Measurements from ENCODE around the gene RALA.

RALA gene

DNA sequence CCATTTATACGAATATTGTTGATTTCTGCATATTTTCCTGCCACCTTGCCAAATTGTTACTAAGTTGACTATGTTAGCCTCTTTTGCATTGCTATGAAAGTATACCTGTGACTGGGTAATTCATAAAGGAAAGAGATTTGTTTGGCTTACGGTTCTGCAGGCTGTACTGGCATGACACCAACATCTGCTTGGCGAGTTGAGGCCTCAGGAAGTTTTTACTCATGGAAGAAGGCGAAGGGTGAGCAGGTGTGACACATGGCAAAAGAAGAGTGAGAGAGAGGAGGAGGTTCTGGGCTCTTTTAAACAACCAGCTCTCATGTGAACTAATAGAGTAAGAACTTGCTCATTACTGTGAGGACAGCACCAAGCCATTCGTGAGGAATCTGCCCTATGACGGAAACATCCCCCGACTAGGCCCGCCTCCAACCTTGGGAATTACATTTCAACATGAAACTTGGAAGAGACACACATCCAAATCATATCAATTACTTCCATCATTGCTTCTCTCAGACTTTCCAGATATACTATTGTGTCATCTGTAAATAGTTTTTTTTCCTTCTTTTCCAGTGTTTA lies 8.4 kb downstream of the RALA start:
- no peak overlapping the region for H3K4me3 ChIP-seq (ENCODE audit: low read depth, low read length)
- TF ChIP-seq, protein P1, sequence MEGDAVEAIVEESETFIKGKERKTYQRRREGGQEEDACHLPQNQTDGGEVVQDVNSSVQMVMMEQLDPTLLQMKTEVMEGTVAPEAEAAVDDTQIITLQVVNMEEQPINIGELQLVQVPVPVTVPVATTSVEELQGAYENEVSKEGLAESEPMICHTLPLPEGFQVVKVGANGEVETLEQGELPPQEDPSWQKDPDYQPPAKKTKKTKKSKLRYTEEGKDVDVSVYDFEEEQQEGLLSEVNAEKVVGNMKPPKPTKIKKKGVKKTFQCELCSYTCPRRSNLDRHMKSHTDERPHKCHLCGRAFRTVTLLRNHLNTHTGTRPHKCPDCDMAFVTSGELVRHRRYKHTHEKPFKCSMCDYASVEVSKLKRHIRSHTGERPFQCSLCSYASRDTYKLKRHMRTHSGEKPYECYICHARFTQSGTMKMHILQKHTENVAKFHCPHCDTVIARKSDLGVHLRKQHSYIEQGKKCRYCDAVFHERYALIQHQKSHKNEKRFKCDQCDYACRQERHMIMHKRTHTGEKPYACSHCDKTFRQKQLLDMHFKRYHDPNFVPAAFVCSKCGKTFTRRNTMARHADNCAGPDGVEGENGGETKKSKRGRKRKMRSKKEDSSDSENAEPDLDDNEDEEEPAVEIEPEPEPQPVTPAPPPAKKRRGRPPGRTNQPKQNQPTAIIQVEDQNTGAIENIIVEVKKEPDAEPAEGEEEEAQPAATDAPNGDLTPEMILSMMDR (IDR thresholded peaks at IDR 0.05; ENCODE audit: low read depth, low read length), result no peak
- TF ChIP-seq MYC (IDR thresholded peaks at IDR 0.05; ENCODE audit: low read depth, low read length), result no peak
- TF ChIP-seq, protein P2, sequence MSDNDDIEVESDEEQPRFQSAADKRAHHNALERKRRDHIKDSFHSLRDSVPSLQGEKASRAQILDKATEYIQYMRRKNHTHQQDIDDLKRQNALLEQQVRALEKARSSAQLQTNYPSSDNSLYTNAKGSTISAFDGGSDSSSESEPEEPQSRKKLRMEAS (IDR thresholded peaks at IDR 0.05; ENCODE audit: low read depth, low read length), result no peak
- no peak for TF ChIP-seq POLR2A (IDR thresholded peaks at IDR 0.05; ENCODE audit: extremely low read depth, insufficient read length)
- no peak for DNase-seq (ENCODE audit: low read depth)

DNA sequence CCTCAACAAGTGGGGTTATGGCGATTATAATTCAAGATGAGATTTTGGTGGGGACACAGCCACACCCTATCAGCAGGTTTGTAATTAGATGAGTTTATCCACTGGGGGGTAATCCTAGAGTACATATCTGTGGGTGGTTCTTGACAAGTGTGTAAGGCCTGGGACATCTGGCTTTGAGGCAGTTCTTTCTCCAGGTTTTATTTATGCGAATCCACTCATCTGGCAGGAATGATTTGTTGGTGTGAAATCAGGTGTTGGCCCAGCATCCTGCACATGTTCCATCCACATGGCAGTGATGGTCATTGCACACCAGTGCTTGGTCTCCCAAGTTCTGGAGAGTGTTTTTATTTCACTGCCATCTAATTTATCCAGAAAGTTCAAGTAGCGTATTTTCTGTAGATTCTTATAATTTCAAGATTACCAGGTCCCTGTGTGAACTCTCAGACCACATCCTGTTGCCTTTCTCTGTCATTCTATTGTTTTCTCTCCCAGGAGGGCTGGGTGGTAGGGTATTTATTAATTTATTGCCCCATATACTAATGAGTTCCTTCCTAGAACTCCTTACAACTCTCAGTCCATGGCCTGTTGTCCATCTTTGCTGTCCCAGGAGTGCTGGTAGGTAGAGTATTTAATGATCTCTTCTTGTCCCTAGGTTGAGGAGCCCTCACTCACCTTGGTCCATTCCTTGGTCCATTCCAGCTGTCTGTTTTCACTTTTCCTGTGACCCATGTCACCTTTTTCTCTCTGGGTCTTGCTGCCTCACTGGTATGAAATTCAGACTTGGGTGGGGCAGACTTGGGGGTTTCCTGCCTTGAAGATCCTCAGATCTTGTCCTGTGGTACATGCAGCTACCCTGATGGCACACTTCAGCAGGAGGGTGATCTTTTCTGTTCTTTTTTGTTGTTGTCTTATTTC lies 10.4 kb downstream of the RALA start:
- no peak for TF ChIP-seq POLR2A (IDR thresholded peaks at IDR 0.05; ENCODE audit: extremely low read depth, insufficient read length)
- no peak for TF ChIP-seq MYC (IDR thresholded peaks at IDR 0.05; ENCODE audit: low read depth, low read length)
- TF ChIP-seq, protein P1 (IDR thresholded peaks at IDR 0.05; ENCODE audit: low read depth, low read length), result no peak
- TF ChIP-seq, protein P2 (IDR thresholded peaks at IDR 0.05; ENCODE audit: low read depth, low read length), result no peak
- H3K4me3 ChIP-seq (ENCODE audit: low read depth, low read length), result no peak overlapping the region
- no peak for DNase-seq (ENCODE audit: low read depth)

DNA sequence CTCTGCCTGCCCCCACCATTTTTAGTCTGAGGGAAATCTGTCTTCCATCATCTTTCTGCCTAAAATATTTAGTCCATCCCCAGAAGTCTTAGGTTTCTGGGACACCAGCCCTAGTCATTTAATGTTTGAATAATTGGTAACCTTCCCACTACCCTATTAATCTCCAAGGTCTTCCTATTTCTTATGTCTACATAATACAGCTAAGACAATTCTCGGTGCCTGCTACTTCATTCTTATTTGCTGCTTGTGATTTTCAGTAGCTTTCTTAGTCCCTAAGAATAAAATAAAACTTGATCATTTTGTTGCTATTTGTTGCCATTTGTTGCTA lies 11.1 kb downstream of the RALA start:
- DNase-seq (ENCODE audit: low read depth), result no peak
- no peak for TF ChIP-seq MYC (IDR thresholded peaks at IDR 0.05; ENCODE audit: low read depth, low read length)
- no peak for TF ChIP-seq POLR2A (IDR thresholded peaks at IDR 0.05; ENCODE audit: extremely low read depth, insufficient read length)
- TF ChIP-seq, protein P2 (IDR thresholded peaks at IDR 0.05; ENCODE audit: low read depth, low read length), result no peak
- TF ChIP-seq, protein P1 (IDR thresholded peaks at IDR 0.05; ENCODE audit: low read depth, low read length), result no peak
- no peak overlapping the region for H3K4me3 ChIP-seq (ENCODE audit: low read depth, low read length)

DNA sequence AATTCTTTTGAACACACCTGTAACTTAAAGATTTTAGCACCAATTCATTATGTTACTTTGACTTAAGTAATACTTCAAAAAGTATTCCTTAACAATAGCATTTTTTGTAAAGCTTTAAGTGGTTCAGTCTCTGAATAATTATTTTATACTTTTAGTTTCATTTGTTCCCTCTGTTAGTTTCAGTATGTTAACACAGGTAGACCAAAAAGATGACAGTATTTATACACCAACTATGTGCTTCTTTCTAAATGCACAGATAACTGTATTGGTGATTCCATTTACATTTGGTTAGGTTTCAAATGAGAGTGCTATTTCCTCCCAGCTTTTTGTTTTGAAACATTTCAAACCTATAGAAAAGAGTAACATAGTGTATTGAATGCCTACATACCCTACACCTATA lies 14.0 kb downstream of the RALA start:
- no peak overlapping the region for H3K4me3 ChIP-seq (ENCODE audit: low read depth, low read length)
- TF ChIP-seq, protein P2 (IDR thresholded peaks at IDR 0.05; ENCODE audit: low read depth, low read length), result no peak
- TF ChIP-seq, protein P1 (IDR thresholded peaks at IDR 0.05; ENCODE audit: low read depth, low read length), result no peak
- no peak for TF ChIP-seq POLR2A (IDR thresholded peaks at IDR 0.05; ENCODE audit: extremely low read depth, insufficient read length)
- no peak for TF ChIP-seq MYC (IDR thresholded peaks at IDR 0.05; ENCODE audit: low read depth, low read length)
- no peak for DNase-seq (ENCODE audit: low read depth)

DNA sequence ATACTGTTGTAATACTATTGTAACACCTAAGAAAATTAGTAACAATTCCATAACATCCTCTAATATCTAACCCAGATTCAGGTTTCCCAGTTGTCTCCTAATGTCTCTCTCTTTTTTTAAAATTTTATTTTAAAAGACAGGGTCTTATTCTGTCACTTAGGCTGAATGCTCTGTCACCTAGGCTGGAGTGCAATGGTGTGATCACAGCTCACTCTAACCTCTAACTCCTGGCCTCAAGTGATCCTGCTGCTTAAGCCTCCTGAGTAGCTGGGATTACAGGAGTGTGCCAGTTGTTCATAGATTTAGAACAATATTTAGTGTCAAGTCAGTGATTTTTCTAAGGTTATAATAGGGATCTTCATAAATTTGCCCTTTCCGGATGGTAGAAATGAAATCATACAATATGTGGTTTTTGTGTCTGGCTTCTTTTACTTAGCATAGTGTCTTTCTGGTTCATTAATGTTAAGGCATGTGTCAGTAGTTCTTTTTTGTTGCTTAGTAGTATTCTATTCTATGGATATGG lies 14.7 kb downstream of the RALA start:
- no peak for DNase-seq (ENCODE audit: low read depth)
- TF ChIP-seq, protein P1 (IDR thresholded peaks at IDR 0.05; ENCODE audit: low read depth, low read length), result no peak
- TF ChIP-seq MYC (IDR thresholded peaks at IDR 0.05; ENCODE audit: low read depth, low read length) (no peak), POLR2A (IDR thresholded peaks at IDR 0.05; ENCODE audit: extremely low read depth, insufficient read length) (no peak)
- H3K4me3 ChIP-seq (ENCODE audit: low read depth, low read length), result no peak overlapping the region

Measured in NB4 (cell line).